Endothelial cell (in vitro differentiated cells): ENCODE data around the gene C16orf89. TPM values are rescaled to one million over a fixed set of nuclear protein-coding genes. Genes with fewer than 3 reads are reported as not detected.
A peak's percentile ranks its signal among the peaks of the same experiment; 100 is the strongest.

Experiments
- DNase-seq: peaks from one replicate; pipeline ENCODE4 v3.0.0; 2021; ENCODE audit warnings: low spot score
- H3K27ac Mint-ChIP-seq: one replicate; pipeline ENCODE4 v1.8.0; 2021; ENCODE audit warnings: mixed read lengths, inconsistent platforms; ENCODE audit not compliant: unreplicated experiment
- H3K27me3 Mint-ChIP-seq: one replicate; pipeline ENCODE4 v1.8.0; 2021; ENCODE audit warnings: mild to moderate bottlenecking, moderate library complexity, mixed read lengths, inconsistent platforms; ENCODE audit not compliant: unreplicated experiment
- H3K36me3 Mint-ChIP-seq: one replicate; pipeline ENCODE4 v1.8.0; 2021; ENCODE audit warnings: mild to moderate bottlenecking, low read depth, mixed read lengths, inconsistent platforms; ENCODE audit not compliant: unreplicated experiment
- H3K4me1 Mint-ChIP-seq: one replicate; pipeline ENCODE4 v1.8.0; 2021; ENCODE audit warnings: mild to moderate bottlenecking, mixed read lengths, inconsistent platforms; ENCODE audit not compliant: unreplicated experiment
- H3K4me3 Mint-ChIP-seq: one replicate; pipeline ENCODE4 v1.8.0; 2021; ENCODE audit warnings: mild to moderate bottlenecking, mixed read lengths, inconsistent platforms; ENCODE audit not compliant: unreplicated experiment
- H3K9me3 Mint-ChIP-seq: one replicate; pipeline ENCODE4 v1.8.0; 2021; ENCODE audit warnings: mixed read lengths, inconsistent platforms; ENCODE audit not compliant: unreplicated experiment
- CTCF ChIP-seq: fragments of 200-600 bp; sonication (generic); IDR thresholded peaks from one replicate; pipeline ENCODE4 v1.5.0; 2021; ENCODE audit warnings: antibody characterized with exemption; ENCODE audit not compliant: unreplicated experiment
- total RNA-seq: library from RNA; stranded (reverse); fragmentation: NEBNext Ultra II Directional; extraction: Animal tissue kit (Norgen Biotek cat#: 25700); gene quantifications from one replicate; pipeline ENCODE4 v1.2.1, GENCODE V29; 2021; ENCODE audit not compliant: unreplicated experiment

C16orf89 gene
- total RNA-seq, 1 donor from 2014 or later: not detected

- Mint-ChIP-seq H3K4me1 (no peaks in the 10 kb centered on the region), H3K4me3 (no peak overlapping the region), H3K27ac (no peak overlapping the region), H3K9me3 (no peaks in the 10 kb centered on the region), H3K36me3 (no peaks in the 10 kb centered on the region), H3K27me3 (peaks cover 7% of the 10 kb centered on the region)
- no peak for TF ChIP-seq CTCF
- no peak for DNase-seq
Measured at GRCh38 chr16:5041600-5042133, 24.1 kb downstream of the C16orf89 start.

- H3K4me3 Mint-ChIP-seq: no peak overlapping the region
- H3K4me1 Mint-ChIP-seq: no peaks in the 10 kb centered on the region
- H3K36me3 Mint-ChIP-seq: no peaks in the 10 kb centered on the region
- TF ChIP-seq CTCF: no peak
- peaks cover 12% of the 10 kb centered on the region for H3K27me3 Mint-ChIP-seq
- H3K27ac Mint-ChIP-seq: no peak overlapping the region
- DNase-seq: no peak
- H3K9me3 Mint-ChIP-seq: no peaks in the 10 kb centered on the region
Measured at GRCh38 chr16:5040451-5040850, 25.3 kb downstream of the C16orf89 start.

- Mint-ChIP-seq H3K4me1 (peaks cover 9% of the 10 kb centered on the region), H3K36me3 (peaks cover 6% of the 10 kb centered on the region), H3K27ac (no peak overlapping the region), H3K4me3 (no peak overlapping the region), H3K9me3 (no peaks in the 10 kb centered on the region), H3K27me3 (peaks cover 14% of the 10 kb centered on the region)
- no peak for TF ChIP-seq CTCF
- DNase-seq: no peak
Measured at GRCh38 chr16:5036228-5037156, 29.3 kb downstream of the C16orf89 start.

- no peak for DNase-seq
- H3K9me3 Mint-ChIP-seq: no peaks in the 10 kb centered on the region
Measured at GRCh38 chr16:5035909-5036227, 29.9 kb downstream of the C16orf89 start.

More at GRCh38 chr16:5035909-5036227, 29.9 kb downstream of the C16orf89 start:
- Mint-ChIP-seq H3K4me3 (no peak overlapping the region), H3K36me3 (peaks cover 6% of the 10 kb centered on the region), H3K27ac (peak overlapping the region; percentile 32), H3K4me1 (peaks cover 9% of the 10 kb centered on the region), H3K27me3 (peaks cover 14% of the 10 kb centered on the region)
- TF ChIP-seq CTCF: no peak
